SK-N-MC (cell line): ENCODE measurements around the gene NUPR1.

Experiments
- DNase-seq: peaks from one replicate; pipeline ENCODE4 v3.0.0-alpha.2; 2011; ENCODE audit warnings: low read depth, low spot score
- H3K27ac ChIP-seq: fragments of 200-600 bp; sonication (generic); 2 replicates; pipeline ENCODE4 v1.5.1; 2016; ENCODE audit warnings: mixed run types
- H3K36me3 ChIP-seq: fragments of 200-600 bp; sonication (generic); 2 replicates; pipeline ENCODE4 v1.6.1; 2017; ENCODE audit warnings: antibody characterized with exemption, low read length, mixed read lengths; ENCODE audit not compliant: insufficient read depth
- H3K4me3 ChIP-seq: fragments of 200-600 bp; sonication (generic); 2 replicates; pipeline ENCODE4 v1.5.1; 2016
- H3K9ac ChIP-seq: fragments of 200-600 bp; sonication (generic); 2 replicates; pipeline ENCODE4 v1.8.0; 2017; ENCODE audit warnings: mixed run types, mixed read lengths; ENCODE audit not compliant: insufficient read length
- H3K9me3 ChIP-seq: fragments of 200-600 bp; sonication (generic); 2 replicates; pipeline ENCODE4 v1.6.1; 2017; ENCODE audit warnings: low read depth, mild to moderate bottlenecking, antibody characterized with exemption, low read length, moderate library complexity, mixed read lengths
- EZH2 ChIP-seq: fragments of 200-600 bp; sonication (generic); IDR thresholded peaks from one replicate; pipeline ENCODE4 v1.6.1; 2017; ENCODE audit warnings: antibody characterized with exemption
- FOXP2 ChIP-seq: optimal IDR thresholded peaks from 2 replicates; pipeline ENCODE3; 2011; ENCODE audit warnings: mild to moderate bottlenecking, moderate library complexity; ENCODE audit not compliant: insufficient read depth; ENCODE audit errors: extremely low read length, control extremely low read depth
- POLR2AphosphoS5 ChIP-seq: IDR thresholded peaks from 2 replicates; pipeline ENCODE4 v1.6.1; 2012; ENCODE audit warnings: mild to moderate bottlenecking, low read depth, low read length, borderline replicate concordance

NUPR1 gene

DNA sequence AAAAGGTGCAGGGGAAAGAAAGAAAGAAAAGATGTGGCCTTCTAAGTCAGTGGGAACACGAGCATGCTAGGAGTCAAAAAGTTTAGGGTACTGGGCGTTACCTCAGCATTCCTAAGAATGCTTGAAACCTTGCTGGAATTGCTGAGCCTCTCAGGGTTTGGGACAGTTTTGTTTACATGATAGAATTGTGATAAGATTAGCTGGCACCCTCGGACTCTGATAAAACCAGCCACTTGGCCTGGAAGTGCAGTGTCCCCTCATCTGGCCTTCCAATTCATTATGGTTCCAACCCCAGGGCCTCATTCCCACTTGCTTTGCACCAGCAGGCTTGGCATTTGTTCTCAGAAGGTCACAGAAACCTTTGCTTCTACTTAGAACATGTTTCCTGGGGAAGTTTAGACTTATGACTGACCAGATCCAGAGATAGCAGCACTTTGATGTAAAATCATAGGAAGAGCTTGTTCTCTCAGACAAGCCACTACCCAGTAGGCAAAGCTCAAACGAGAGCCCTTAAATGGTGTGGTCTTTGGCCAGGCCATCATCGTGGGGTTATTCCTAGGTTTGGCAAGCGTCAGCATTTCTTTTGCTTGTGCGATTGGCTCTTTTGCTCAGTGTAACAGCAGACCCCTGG lies 22.9 kb upstream of the NUPR1 start:
- H3K4me3 ChIP-seq = no peak overlapping the region
- H3K9me3 ChIP-seq = no peaks in the 10 kb centered on the region
- H3K27ac ChIP-seq = no peak overlapping the region
- H3K9ac ChIP-seq = no peak overlapping the region
- no peak for TF ChIP-seq POLR2AphosphoS5
- TF ChIP-seq EZH2 = no peak
- no peak for TF ChIP-seq FOXP2
- peaks cover 30% of the 10 kb centered on the region for H3K36me3 ChIP-seq
- no peak for DNase-seq

DNA sequence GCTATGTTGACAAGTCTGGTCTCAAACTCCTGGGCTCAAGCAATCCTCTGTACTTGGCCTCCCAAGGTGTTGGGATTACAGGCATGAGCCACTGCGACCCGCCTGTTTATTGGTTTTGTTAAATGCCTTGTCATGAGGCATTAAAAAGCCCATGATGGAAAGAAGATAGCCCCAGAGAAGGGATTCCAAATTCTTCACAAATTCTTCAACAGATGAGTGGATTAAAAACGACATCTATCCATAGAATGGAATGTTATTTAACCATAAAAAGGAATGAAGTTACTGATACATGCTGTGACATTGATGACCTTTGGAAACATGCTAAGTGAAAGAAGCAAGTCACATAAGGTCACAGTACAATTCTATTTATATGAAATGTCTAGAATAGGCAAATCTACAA lies 19.7 kb upstream of the NUPR1 start:
- H3K36me3 ChIP-seq = peaks cover 25% of the 10 kb centered on the region
- H3K9me3 ChIP-seq = no peaks in the 10 kb centered on the region
- TF ChIP-seq POLR2AphosphoS5 (no peak), EZH2 (no peak), FOXP2 (no peak)
- no peak overlapping the region for H3K27ac ChIP-seq
- DNase-seq = no peak
- no peak overlapping the region for H3K9ac ChIP-seq
- no peak overlapping the region for H3K4me3 ChIP-seq

DNA sequence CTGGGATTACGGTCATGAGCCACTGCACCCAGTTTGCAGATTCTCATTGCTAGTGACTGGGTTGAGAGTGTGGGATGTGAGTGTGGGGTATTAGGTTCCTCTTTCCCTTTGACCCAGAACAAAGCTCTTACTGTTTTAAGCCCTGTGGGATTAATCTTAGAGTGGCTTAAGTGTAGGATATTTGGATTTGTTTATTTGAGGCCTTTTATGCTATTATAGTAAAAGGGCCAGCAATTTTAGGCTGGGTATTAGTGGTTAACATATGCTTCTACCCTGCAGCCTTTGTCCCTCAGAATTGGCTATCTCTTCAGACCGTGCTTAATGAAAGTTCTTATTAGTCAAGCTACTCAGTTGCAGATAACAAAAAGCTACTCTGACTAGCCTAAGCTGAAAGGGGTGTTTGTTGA lies 18.1 kb upstream of the NUPR1 start:
- DNase-seq = no peak
- no peak overlapping the region for H3K27ac ChIP-seq
- no peaks in the 10 kb centered on the region for H3K9me3 ChIP-seq
- TF ChIP-seq EZH2 = no peak
- TF ChIP-seq FOXP2 = no peak
- no peak for TF ChIP-seq POLR2AphosphoS5
- peaks cover 25% of the 10 kb centered on the region for H3K36me3 ChIP-seq
- H3K4me3 ChIP-seq = no peak overlapping the region
- no peak overlapping the region for H3K9ac ChIP-seq

DNA sequence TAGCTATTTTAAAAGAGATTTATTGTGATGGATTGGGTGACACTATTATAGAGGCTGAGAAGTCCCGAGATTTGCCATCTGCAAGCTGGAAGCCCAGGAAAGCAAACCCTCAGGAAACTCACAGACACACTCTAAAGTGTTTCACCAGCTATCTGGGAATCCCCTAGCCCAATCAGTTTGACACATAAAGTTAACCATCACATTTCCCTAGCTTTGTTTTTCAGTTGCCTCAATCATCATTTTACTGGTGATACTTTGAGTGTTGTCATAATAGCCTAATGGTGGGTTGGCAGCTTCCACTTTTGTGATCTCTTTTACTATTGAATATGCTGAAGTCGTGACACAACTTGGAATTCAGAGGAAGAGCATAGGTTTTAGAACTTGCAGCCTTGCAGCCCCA lies 16.8 kb upstream of the NUPR1 start:
- Histone ChIP-seq H3K4me3 (no peak overlapping the region), H3K9ac (no peak overlapping the region), H3K27ac (no peak overlapping the region), H3K9me3 (no peaks in the 10 kb centered on the region), H3K36me3 (peaks cover 25% of the 10 kb centered on the region)
- TF ChIP-seq EZH2 (no peak), FOXP2 (no peak), POLR2AphosphoS5 (no peak)
- no peak for DNase-seq

DNA sequence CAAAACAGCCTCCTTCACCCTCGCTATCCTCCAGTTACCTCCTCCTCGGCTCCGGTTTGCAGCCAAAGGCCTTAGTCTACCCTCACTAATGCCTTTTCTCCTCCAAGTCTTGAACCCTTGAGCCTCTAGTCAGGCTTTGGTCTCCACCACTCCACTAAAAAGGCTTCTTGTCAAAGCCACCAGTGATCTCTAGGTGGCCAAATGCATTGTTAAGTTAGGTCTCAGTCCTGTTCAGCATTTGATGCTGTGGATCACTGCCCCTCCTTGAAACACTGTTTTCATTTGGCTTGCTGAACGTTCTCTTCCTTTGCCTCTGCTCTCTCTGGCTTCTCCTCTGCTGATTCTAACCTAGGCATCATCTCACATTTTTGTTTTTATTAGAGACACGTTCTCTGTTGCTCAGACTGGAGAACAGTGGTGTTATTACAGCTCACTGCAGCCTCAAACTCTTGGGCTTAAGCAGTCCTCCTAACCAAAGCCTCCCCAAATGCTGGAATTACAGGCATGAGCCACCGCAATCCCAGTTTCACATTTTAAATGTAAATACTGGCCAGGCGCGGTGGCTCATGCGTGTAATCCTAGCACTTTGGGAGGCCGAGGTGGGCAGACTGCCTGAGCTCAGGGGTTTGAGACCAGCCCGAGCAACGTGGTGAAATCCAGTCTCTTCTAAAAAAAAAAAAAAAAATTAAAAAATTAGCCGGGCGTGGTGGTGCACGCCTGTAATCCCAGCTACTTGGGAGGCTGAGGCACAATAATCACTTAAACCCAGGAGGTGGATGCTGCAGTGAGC lies 16.1 kb upstream of the NUPR1 start:
- H3K27ac ChIP-seq = no peak overlapping the region
- no peaks in the 10 kb centered on the region for H3K9me3 ChIP-seq
- H3K4me3 ChIP-seq = peak overlapping the region; percentile 97
- no peak for DNase-seq
- H3K36me3 ChIP-seq = peaks cover 24% of the 10 kb centered on the region
- no peak for TF ChIP-seq FOXP2
- TF ChIP-seq EZH2 = no peak
- TF ChIP-seq POLR2AphosphoS5 = no peak
- peak overlapping the region; percentile 35 for H3K9ac ChIP-seq

DNA sequence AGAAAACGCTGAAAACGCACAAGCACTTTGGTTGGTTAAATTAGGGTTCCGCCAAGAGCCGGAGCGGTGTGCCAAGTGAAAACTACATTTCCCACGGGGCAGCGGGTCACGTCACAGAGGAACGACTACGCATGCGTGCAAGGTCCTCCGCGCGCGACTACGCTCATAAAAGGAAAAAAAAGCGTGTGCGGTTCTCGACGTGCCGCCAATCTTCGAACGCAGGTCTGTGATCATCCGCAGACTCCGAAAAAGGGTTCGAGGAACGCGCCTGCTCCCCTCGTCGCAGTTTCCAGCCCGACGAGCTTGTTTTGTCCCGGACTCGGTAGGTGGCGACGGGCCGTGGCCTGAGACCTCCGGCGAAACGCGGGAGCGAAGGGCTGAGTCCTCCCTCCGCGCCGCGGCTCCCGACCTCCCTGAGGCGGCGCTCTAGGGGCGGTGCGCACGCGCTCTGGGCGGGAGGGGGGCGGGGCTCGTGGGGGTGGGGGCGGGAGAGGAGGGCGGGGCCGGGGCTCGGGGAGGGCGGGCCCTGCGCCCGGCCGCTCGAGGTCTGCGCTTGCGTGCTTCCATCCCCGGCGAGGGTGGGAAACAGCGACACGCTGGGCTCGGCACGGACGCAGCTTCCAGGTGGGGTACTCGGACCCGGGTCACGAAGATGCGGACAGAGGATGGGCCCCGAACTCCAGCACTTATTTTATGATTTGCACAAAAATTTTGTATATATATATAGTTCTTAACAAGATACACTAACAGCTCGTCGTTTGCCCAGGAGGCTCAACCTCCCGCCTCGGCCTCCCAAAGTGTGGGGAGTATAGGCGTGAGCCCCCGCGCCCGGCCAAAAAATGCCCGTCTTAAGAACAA lies 15.2 kb upstream of the NUPR1 start, which contains the start of gene SGF29:
TSS of gene SGF29 (plus strand) at position 145 of the 858 bp plus-strand sequence. CDS start 27,150 bp downstream, outside the sequence.
- Histone ChIP-seq H3K36me3 (peaks cover 19% of the 10 kb centered on the region), H3K27ac (peak within 1 kb of the TSS; percentile 99), H3K9ac (peak within 1 kb of the TSS; percentile 99), H3K9me3 (no peaks in the 10 kb centered on the region), H3K4me3 (peak within 1 kb of the TSS; percentile 97)
- DNase-seq = peak; percentile 80
- TF ChIP-seq FOXP2 = peak; percentile 30
- TF ChIP-seq POLR2AphosphoS5 = peak; percentile 99
- no peak for TF ChIP-seq EZH2

DNA sequence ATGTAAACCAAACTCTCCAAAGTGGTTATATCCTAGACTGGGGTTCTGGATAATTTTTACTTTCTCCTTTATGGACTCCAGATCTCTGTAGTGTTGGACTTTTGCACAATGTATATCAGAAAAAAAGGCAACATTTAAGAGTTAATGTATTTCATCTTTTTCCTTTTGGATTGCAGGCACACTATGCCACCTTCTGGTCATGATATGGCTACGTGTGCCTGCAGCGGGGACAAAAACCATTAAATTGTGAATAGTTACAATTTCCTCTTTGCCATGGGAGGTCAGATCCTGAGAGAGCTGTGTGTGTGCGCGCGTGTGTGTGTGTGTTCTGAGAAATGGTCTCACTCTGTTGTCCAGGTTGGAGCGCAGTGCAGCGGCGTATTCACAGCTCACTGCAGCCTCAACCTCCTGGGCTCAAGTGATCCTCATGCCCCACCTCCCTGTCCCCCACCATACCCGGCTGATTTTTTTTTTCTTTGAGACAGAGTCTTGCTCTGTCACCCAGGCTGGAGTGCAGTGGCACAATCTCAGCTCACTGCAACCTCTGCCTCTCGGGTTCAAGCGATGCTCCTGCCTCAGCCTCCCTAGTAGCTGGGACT lies 10.6 kb upstream of the NUPR1 start:
- TF ChIP-seq EZH2 (no peak), FOXP2 (no peak), POLR2AphosphoS5 (no peak)
- H3K4me3 ChIP-seq = no peak overlapping the region
- no peaks in the 10 kb centered on the region for H3K9me3 ChIP-seq
- H3K27ac ChIP-seq = no peak overlapping the region
- DNase-seq = no peak
- H3K36me3 ChIP-seq = no peaks in the 10 kb centered on the region
- H3K9ac ChIP-seq = no peak overlapping the region
